IMR-90 (cell line): ENCODE measurements around the gene PMF1. TPM values are rescaled to one million over a fixed set of nuclear protein-coding genes. Genes with fewer than 3 reads are reported as not detected.
A peak's percentile ranks its signal among the peaks of the same experiment; 100 is the strongest.

Experiments
- ATAC-seq: fragments of 200-7000 bp; cut with Tn5 transposase; 2 replicates; pipeline ENCODE4 v1.9.1; 2020; ENCODE audit warnings: low read depth, mild to moderate bottlenecking, moderate library complexity
- BruUV-seq: library from RNA; stranded (reverse); fragments of 400-500 nt; replicated peaks from 2 replicates; lab custom pipeline; 2021; lab: Mats Ljungman, UMichigan
- CTCF ChIA-PET: fragments of 300-600 bp; formaldehyde crosslinking; extraction: SDS; loops from one replicate; lab custom pipeline; 2021; ENCODE audit warnings: antibody characterized with exemption; lab: Yijun Ruan, JAX
- POLR2A ChIA-PET: fragments of 300-600 bp; sonication (Branson Sonifier 250); formaldehyde crosslinking; loops from one replicate; lab custom pipeline; 2022; ENCODE audit warnings: antibody characterized with exemption; ENCODE audit not compliant: unreplicated experiment; lab: Charles Lee
- DNase-seq: peaks from one replicate; pipeline ENCODE4 v3.0.0; 2013
- H2AFZ ChIP-seq: replicated peaks from 2 replicates; pipeline ENCODE3; 2013; ENCODE audit warnings: low read length, mild to moderate bottlenecking; ENCODE audit not compliant: poor library complexity
- H2AK5ac ChIP-seq: 2 replicates; pipeline ENCODE4 v1.6.1; 2013; ENCODE audit warnings: low read depth, low read length, inconsistent platforms
- H2AK9ac ChIP-seq: replicated peaks from 2 replicates; pipeline ENCODE3; 2013; ENCODE audit warnings: mild to moderate bottlenecking, low read depth, low read length, moderate library complexity; ENCODE audit not compliant: poor library complexity
- H2BK120ac ChIP-seq: 2 replicates; pipeline ENCODE4 v1.6.1; 2013; ENCODE audit warnings: low read depth, low read length, inconsistent platforms
- H2BK15ac ChIP-seq: 3 replicates; pipeline ENCODE4 v1.6.1; 2013; ENCODE audit warnings: low read depth, low read length, inconsistent platforms
- H2BK20ac ChIP-seq: 2 replicates; pipeline ENCODE4 v1.6.1; 2013; ENCODE audit warnings: low read depth, mild to moderate bottlenecking, inconsistent platforms, low read length, moderate library complexity
- H2BK5ac ChIP-seq: 2 replicates; pipeline ENCODE4 v1.6.1; 2013; ENCODE audit warnings: mild to moderate bottlenecking, low read depth, low read length, inconsistent platforms; ENCODE audit not compliant: poor library complexity, severe bottlenecking
- H3K14ac ChIP-seq: replicated peaks from 2 replicates; pipeline ENCODE4 v1.6.1; 2013; ENCODE audit warnings: low read depth, low read length, inconsistent platforms
- H3K18ac ChIP-seq: 2 replicates; pipeline ENCODE4 v1.6.1; 2013; ENCODE audit warnings: low read depth, low read length, control low read depth
- H3K23ac ChIP-seq: 2 replicates; pipeline ENCODE4 v1.6.1; 2013; ENCODE audit warnings: low read depth, low read length, inconsistent platforms
- H3K27ac ChIP-seq: 2 replicates; pipeline ENCODE4 v1.5.1; 2013; ENCODE audit warnings: mild to moderate bottlenecking, control low read depth, low read length; ENCODE audit not compliant: insufficient read depth
- H3K27me3 ChIP-seq: 2 replicates; pipeline ENCODE4 v1.6.1; 2013; ENCODE audit warnings: low read length; ENCODE audit not compliant: control insufficient read depth, insufficient read depth
- H3K36me3 ChIP-seq: 2 replicates; pipeline ENCODE4 v1.6.1; 2013; ENCODE audit warnings: low read length, mixed read lengths; ENCODE audit not compliant: control insufficient read depth, insufficient read depth
- H3K4ac ChIP-seq: 2 replicates; pipeline ENCODE4 v1.6.1; 2013; ENCODE audit warnings: low read depth, low read length, inconsistent platforms
- H3K4me1 ChIP-seq: 2 replicates; pipeline ENCODE4 v1.6.1; 2013; ENCODE audit warnings: low read length, mixed read lengths; ENCODE audit not compliant: control insufficient read depth, insufficient read depth
- H3K4me2 ChIP-seq: 2 replicates; pipeline ENCODE4 v1.6.1; 2013; ENCODE audit warnings: low read depth, mild to moderate bottlenecking, control low read depth, low read length, moderate library complexity
- H3K4me3 ChIP-seq: 2 replicates; pipeline ENCODE4 v1.5.1; 2013; ENCODE audit warnings: low read depth, mild to moderate bottlenecking, control low read depth, low read length, moderate library complexity; ENCODE audit not compliant: insufficient read depth
- H3K56ac ChIP-seq: 2 replicates; pipeline ENCODE4 v1.6.1; 2013; ENCODE audit warnings: low read length, inconsistent platforms; ENCODE audit not compliant: insufficient read depth; ENCODE audit errors: extremely low read depth
- H3K79me1 ChIP-seq, 2 experiments: 2 replicates each; pipeline ENCODE4 v1.6.1; 2013; ENCODE audit warnings: low read length in 2 of 2, inconsistent platforms in 1 of 2, low read depth in 1 of 2
- H3K9ac ChIP-seq: 2 replicates; pipeline ENCODE4 v1.6.1; 2013; ENCODE audit warnings: low read depth, low read length, control low read depth
- H3K9me1 ChIP-seq: 2 replicates; pipeline ENCODE4 v1.6.1; 2013; ENCODE audit warnings: low read length, inconsistent platforms; ENCODE audit not compliant: insufficient read depth
- H3K9me3 ChIP-seq: 2 replicates; pipeline ENCODE4 v1.6.1; 2013; ENCODE audit warnings: low read length; ENCODE audit not compliant: control insufficient read depth, insufficient read depth
- H4K20me1 ChIP-seq: 2 replicates; pipeline ENCODE4 v1.6.1; 2013; ENCODE audit warnings: low read length, inconsistent platforms; ENCODE audit not compliant: insufficient read depth
- H4K5ac ChIP-seq: 2 replicates; pipeline ENCODE4 v1.6.1; 2013; ENCODE audit warnings: mild to moderate bottlenecking, low read depth, low read length, control low read depth
- H4K8ac ChIP-seq, 2 experiments: 2 replicates each; pipeline ENCODE4 v1.6.1; 2013; ENCODE audit warnings: low read depth in 2 of 2, low read length in 2 of 2, control low read depth in 1 of 2, inconsistent platforms in 1 of 2
- H4K91ac ChIP-seq: 2 replicates; pipeline ENCODE4 v1.6.1; 2013; ENCODE audit warnings: low read depth, low read length, inconsistent platforms; ENCODE audit not compliant: insufficient read depth
- CEBPB ChIP-seq: IDR thresholded peaks from 2 replicates; pipeline ENCODE4 v1.6.1; 2012; ENCODE audit warnings: low read depth, low read length, improper control_type of control experiment
- CHD1 ChIP-seq: IDR thresholded peaks from 2 replicates; pipeline ENCODE4 v1.6.1; 2012; ENCODE audit warnings: low read depth, low read length, improper control_type of control experiment
- CTCF ChIP-seq: conservative IDR thresholded peaks from 2 replicates; pipeline ENCODE4 v1.5.1; 2012; ENCODE audit warnings: mild to moderate bottlenecking, low read depth, low read length, improper control_type of control experiment
- MAFK ChIP-seq: IDR thresholded peaks from 2 replicates; pipeline ENCODE4 v1.6.1; 2012; ENCODE audit warnings: low read depth, low read length, improper control_type of control experiment
- MAZ ChIP-seq: IDR thresholded peaks from 2 replicates; pipeline ENCODE4 v1.6.1; 2012; ENCODE audit warnings: low read depth, mild to moderate bottlenecking, low read length, improper control_type of control experiment, moderate library complexity, borderline replicate concordance
- MXI1 ChIP-seq: IDR thresholded peaks from 2 replicates; pipeline ENCODE4 v1.6.1; 2012; ENCODE audit warnings: low read depth, mild to moderate bottlenecking, low read length, moderate library complexity, borderline replicate concordance
- NFE2L2 ChIP-seq: fragments of 150-350 bp; IDR thresholded peaks from 2 replicates; pipeline ENCODE4 v1.6.1; 2016; ENCODE audit warnings: low read depth, mild to moderate bottlenecking, low read length
- POLR2A ChIP-seq: IDR thresholded peaks from 2 replicates; pipeline ENCODE4 v1.6.1; 2012; ENCODE audit warnings: mild to moderate bottlenecking, low read depth, low read length
- RAD21 ChIP-seq: IDR thresholded peaks from 2 replicates; pipeline ENCODE4 v1.6.1; 2012; ENCODE audit warnings: low read length, improper control_type of control experiment
- RCOR1 ChIP-seq: IDR thresholded peaks from 2 replicates; pipeline ENCODE4 v1.6.1; 2012; ENCODE audit warnings: mild to moderate bottlenecking, low read length, improper control_type of control experiment; ENCODE audit not compliant: insufficient replicate concordance
- RFX5 ChIP-seq: IDR thresholded peaks from 2 replicates; pipeline ENCODE4 v1.8.0; 2012; ENCODE audit warnings: low read depth, mild to moderate bottlenecking, low read length, moderate library complexity
- USF2 ChIP-seq: fragments of 150-350 bp; IDR thresholded peaks from 2 replicates; pipeline ENCODE4 v1.6.1; 2017; ENCODE audit warnings: mild to moderate bottlenecking, antibody characterized with exemption, low read length, low read depth
- dilution Hi-C: fragments of 300-500 bp; cut with HindIII; formaldehyde crosslinking; loops from one replicate; pipeline ENCODE4 v1.14.3; 2018; ENCODE audit warnings: low sequenced_read_pairs; ENCODE audit not compliant: unreplicated experiment
- in situ Hi-C: fragments of 300-500 bp; cut with MboI; formaldehyde crosslinking; loops from 3 replicates; pipeline ENCODE4 v1.14.3; 2019; ENCODE audit warnings: low sequenced_read_pairs, inconsistent platforms, mixed read lengths
- intact Hi-C: fragments of 100-400 bp; cut with micrococcal nuclease; formaldehyde crosslinking; loops from 2 replicates; pipeline ENCODE4 v1.10.0; 2022
- polyA plus RNA-seq, 3 experiments: library from polyadenylated mRNA; depleted of rRNA; stranded (reverse); fragments of >200 nt; gene quantifications; 2 replicates each; pipeline ENCODE4 v1.2.3, GENCODE V29; 2012; ENCODE audit warnings: low replicate concordance in 1 of 3
- total RNA-seq: library from RNA; depleted of rRNA; stranded (reverse); fragments of >200 nt; gene quantifications from 2 replicates; pipeline ENCODE4 v1.2.3, GENCODE V29; 2012
- TF ChIP-seq, protein P1 (sequence below): fragments of 150-350 bp; IDR thresholded peaks from 2 replicates; pipeline ENCODE4 v1.6.1; 2016; ENCODE audit warnings: low read depth, mild to moderate bottlenecking, low read length, moderate library complexity, borderline replicate concordance

The PMF1 gene
- total and polyA plus RNA-seq, 2 of the 4 experiments (the other 2 are of a cell fraction), result 54.8 to 73.4 TPM

DNA sequence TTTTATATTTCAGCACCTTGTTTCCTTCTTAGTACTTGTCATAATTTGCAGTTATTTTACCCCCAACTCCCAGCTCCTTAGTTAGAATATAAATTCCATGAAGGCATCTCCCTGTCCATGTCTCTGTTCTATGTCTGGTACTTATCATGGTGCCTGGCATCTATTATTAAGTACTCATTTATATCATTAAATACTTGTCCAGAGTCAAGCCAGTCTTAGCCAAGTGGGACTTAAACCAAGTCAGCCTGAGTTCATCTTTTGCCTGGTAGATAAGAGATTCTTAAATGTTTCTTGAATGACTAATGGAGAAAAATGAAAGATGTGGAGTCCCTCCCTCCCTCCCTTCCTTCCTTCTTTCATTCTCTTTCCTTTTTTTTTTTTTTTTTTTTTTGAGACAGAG is 9.5 kb upstream of the PMF1 start:
- no peak overlapping the region for H4K8ac ChIP-seq
- H3K18ac ChIP-seq, result no peak overlapping the region
- no TSS peak for BruUV-seq
- H3K36me3 ChIP-seq, result peaks cover 17% of the 10 kb centered on the region
- TF ChIP-seq RFX5, result no peak
- TF ChIP-seq, protein P1, sequence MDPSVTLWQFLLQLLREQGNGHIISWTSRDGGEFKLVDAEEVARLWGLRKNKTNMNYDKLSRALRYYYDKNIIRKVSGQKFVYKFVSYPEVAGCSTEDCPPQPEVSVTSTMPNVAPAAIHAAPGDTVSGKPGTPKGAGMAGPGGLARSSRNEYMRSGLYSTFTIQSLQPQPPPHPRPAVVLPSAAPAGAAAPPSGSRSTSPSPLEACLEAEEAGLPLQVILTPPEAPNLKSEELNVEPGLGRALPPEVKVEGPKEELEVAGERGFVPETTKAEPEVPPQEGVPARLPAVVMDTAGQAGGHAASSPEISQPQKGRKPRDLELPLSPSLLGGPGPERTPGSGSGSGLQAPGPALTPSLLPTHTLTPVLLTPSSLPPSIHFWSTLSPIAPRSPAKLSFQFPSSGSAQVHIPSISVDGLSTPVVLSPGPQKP, result no peak
- TF ChIP-seq RAD21, result no peak
- TF ChIP-seq MAFK, result no peak
- TF ChIP-seq MAZ, result no peak
- no peak for TF ChIP-seq RCOR1
- no peak for TF ChIP-seq CEBPB
- TF ChIP-seq NFE2L2, result no peak
- no peak for TF ChIP-seq MXI1
- no peak for TF ChIP-seq CTCF
- TF ChIP-seq POLR2A, result no peak
- no peak for TF ChIP-seq USF2
- no peak for TF ChIP-seq CHD1
- no peak overlapping the region for H3K4ac ChIP-seq
- no peak overlapping the region for H2AK9ac ChIP-seq
- peaks cover 11% of the 10 kb centered on the region for H3K9me1 ChIP-seq
- H3K4me3 ChIP-seq, result no peak overlapping the region
- H3K4me2 ChIP-seq, result no peak overlapping the region
- in situ Hi-C loops, result no loop called here
- no peak overlapping the region for H2BK20ac ChIP-seq
- no peak overlapping the region for H4K5ac ChIP-seq
- H2AFZ ChIP-seq, result no peak overlapping the region
- dilution Hi-C loops, result no loop called here
- POLR2A ChIA-PET, result interaction anchor here (1.5 kb wide), 1 partner anchor 10 kb away, joined by 3 read pairs; the partner anchor contains the start of gene PMF1
- no peak overlapping the region for H3K23ac ChIP-seq
- H4K91ac ChIP-seq, result no peak overlapping the region
- no peaks in the 10 kb centered on the region for H3K27me3 ChIP-seq
- H2BK120ac ChIP-seq, result no peak overlapping the region
- no peak overlapping the region for H2AK5ac ChIP-seq
- no peak overlapping the region for H3K14ac ChIP-seq
- no peak overlapping the region for H3K27ac ChIP-seq
- peaks cover 13% of the 10 kb centered on the region; the same call in 1 of the 2 replicates for H4K20me1 ChIP-seq
- no peak overlapping the region for H2BK5ac ChIP-seq
- DNase-seq (peak; percentile 58), ATAC-seq (peak; percentile 56)
- intact Hi-C loops, result no loop called here
- H3K9ac ChIP-seq, result no peak overlapping the region
- H3K79me1 ChIP-seq, result peaks cover 17 to 75% of the 10 kb centered on the region in 2 experiments; a peak in 3 of 4 replicates
- H2BK15ac ChIP-seq, result no peak overlapping the region
- CTCF ChIA-PET, result no interaction called here
- H3K9me3 ChIP-seq, result no peaks in the 10 kb centered on the region
- H3K56ac ChIP-seq, result no peak overlapping the region
- peaks cover 3% of the 10 kb centered on the region for H3K4me1 ChIP-seq
